COLO829 (cell line): Measurements from ENCODE around the gene OR3A2.
"Not testable (repeated sequence)": the region's sequence is repeated elsewhere in the genome, so short reads cannot be mapped to it uniquely, and the experiment has no call there.

Experiments
- DNase-seq: peaks from one replicate; pipeline ENCODE4 v3.0.0; 2012; ENCODE audit warnings: low spot score

Gene OR3A2

GRCh38 chr17:3293548-3293947 is 92.6 kb downstream of the OR3A2 start:
- DNase-seq: not testable (repeated sequence)

- DNase-seq: no peak
Observed at GRCh38 chr17:3282901-3283300, 103.2 kb downstream of the OR3A2 start.

- no peak for DNase-seq
Observed at GRCh38 chr17:3276126-3276525, 110.0 kb downstream of the OR3A2 start.

- DNase-seq: no peak
Observed at GRCh38 chr17:3271072-3271848, 114.8 kb downstream of the OR3A2 start.

- no peak for DNase-seq
Observed at GRCh38 chr17:3260600-3260999, 125.5 kb downstream of the OR3A2 start.

GRCh38 chr17:3260163-3260562 is 125.9 kb downstream of the OR3A2 start:
- DNase-seq: no peak

GRCh38 chr17:3256575-3256974 is 129.5 kb downstream of the OR3A2 start:
- no peak for DNase-seq

- not testable (repeated sequence) for DNase-seq
Observed at GRCh38 chr17:3249013-3249412, 137.1 kb downstream of the OR3A2 start.

- not testable (repeated sequence) for DNase-seq
Observed at GRCh38 chr17:3244841-3245240, 141.3 kb downstream of the OR3A2 start.

GRCh38 chr17:3241044-3241443 is 145.1 kb downstream of the OR3A2 start:
- DNase-seq: not testable (repeated sequence)

GRCh38 chr17:3238685-3239084 is 147.4 kb downstream of the OR3A2 start:
- DNase-seq: not testable (repeated sequence)

- DNase-seq: not testable (repeated sequence)
Observed at GRCh38 chr17:3232300-3232699, 153.8 kb downstream of the OR3A2 start.
